HG02798 (cell line): Measurements from ENCODE around the gene AURKAIP1.

ENCODE experiments used
- ATAC-seq: cut with Tn5 transposase; IDR thresholded peaks from one replicate; pipeline ENCODE4 v1.9.1; 2021; ENCODE audit warnings: mild to moderate bottlenecking; ENCODE audit not compliant: unreplicated experiment, poor library complexity

Gene AURKAIP1

GRCh38 chr1:1336931-1337792 lies 37.8 kb downstream of the AURKAIP1 start:
- ATAC-seq, result no peak

GRCh38 chr1:1336446-1336845 lies 38.6 kb downstream of the AURKAIP1 start:
- no peak for ATAC-seq

- ATAC-seq, result no peak
These were observed 39.2 kb downstream of the AURKAIP1 start for GRCh38 chr1:1335792-1336248.

GRCh38 chr1:1335283-1335682 lies 39.7 kb downstream of the AURKAIP1 start:
- ATAC-seq, result no peak

GRCh38 chr1:1334835-1335234 lies 40.2 kb downstream of the AURKAIP1 start:
- ATAC-seq, result no peak

- ATAC-seq, result no peak
These were observed 41.3 kb downstream of the AURKAIP1 start for GRCh38 chr1:1333551-1334241.

GRCh38 chr1:1332774-1333480 lies 42.1 kb downstream of the AURKAIP1 start:
- ATAC-seq, result no peak

GRCh38 chr1:1332031-1332755 lies 42.8 kb downstream of the AURKAIP1 start:
- no peak for ATAC-seq

GRCh38 chr1:1331068-1331965 lies 43.7 kb downstream of the AURKAIP1 start, which contains the start of gene TAS1R3:
Gene TAS1R3, plus strand, starts transcription at chr1:1331280. Its CDS starts 66 bp downstream, at chr1:1331346.
- no peak for ATAC-seq

GRCh38 chr1:1330366-1331067 lies 44.5 kb downstream of the AURKAIP1 start:
- no peak for ATAC-seq

- ATAC-seq, result no peak
These were observed 45.5 kb downstream of the AURKAIP1 start for GRCh38 chr1:1329304-1330210.

GRCh38 chr1:1328254-1328653 lies 46.8 kb downstream of the AURKAIP1 start:
- ATAC-seq, result no peak

GRCh38 chr1:1327291-1327690 lies 47.7 kb downstream of the AURKAIP1 start:
- ATAC-seq, result no peak

- ATAC-seq, result no peak
These were observed 48.9 kb downstream of the AURKAIP1 start for GRCh38 chr1:1326075-1326605.

- no peak for ATAC-seq
These were observed 49.5 kb downstream of the AURKAIP1 start for GRCh38 chr1:1325288-1326074.

- ATAC-seq, result peak; percentile 87
These were observed 50.3 kb downstream of the AURKAIP1 start, which contains the start of the genes CPTP and INTS11 for GRCh38 chr1:1324524-1325287. Gene CPTP, plus strand, starts transcription at chr1:1324802. Its CDS starts 2,109 bp downstream, at chr1:1326911. Gene INTS11, minus strand, starts transcription at chr1:1324660. Its CDS starts 52 bp downstream, at chr1:1324608.
